HepG2 (cell line): ENCODE data around the gene NOC2L. TPM values are rescaled to one million over a fixed set of nuclear protein-coding genes. Genes with fewer than 3 reads are reported as not detected.
A peak's percentile ranks its signal among the peaks of the same experiment; 100 is the strongest.

Experiments used
- ATAC-seq: fragments of 200-7000 bp; cut with Tn5 transposase; 3 replicates; pipeline ENCODE4 v1.9.1; 2020; ENCODE audit warnings: mild to moderate bottlenecking, moderate library complexity
- BruUV-seq: library from RNA; stranded (reverse); fragments of 400-500 nt; replicated peaks from 2 replicates; lab custom pipeline; 2021; lab: Mats Ljungman, UMichigan
- CTCF ChIA-PET: fragments of 300-600 bp; formaldehyde crosslinking; extraction: SDS; loops from one replicate; lab custom pipeline; 2021; ENCODE audit warnings: low total read pairs, inconsistent platforms, low intra/inter-chr PET ratio; lab: Yijun Ruan, JAX
- POLR2A ChIA-PET: fragments of 350-600 bp; sonication (Branson Sonifier 250); formaldehyde crosslinking; loops from one replicate; lab custom pipeline; 2020; ENCODE audit warnings: antibody characterized with exemption, inconsistent platforms; lab: Yijun Ruan, JAX
- DNase-seq: peaks from one replicate; pipeline ENCODE4 v3.0.0-alpha.2; 2015; ENCODE audit warnings: low spot score
- FAIRE-seq: peaks from 3 replicates; lab custom pipeline; 2011; peaks lifted over from hg19 to GRCh38; lab: Jason Lieb, UNC
- H2AFZ ChIP-seq: one replicate; pipeline ENCODE4 v1.6.1; 2011; ENCODE audit warnings: low read length, inconsistent platforms
- H3K27ac ChIP-seq: fragments of 300-600 bp; 3 replicates; pipeline ENCODE4 v1.8.0; 2011; ENCODE audit warnings: mixed run types, mild to moderate bottlenecking, mixed read lengths, low read length, inconsistent platforms; ENCODE audit not compliant: insufficient read depth; ENCODE audit errors: extremely low read length
- H3K27me3 ChIP-seq, 2 experiments: fragments of 200-600 bp in 1 of 2; 2 replicates in 1 of 2; 3 replicates in 1 of 2; pipeline versions ENCODE4 v1.6.0 to v1.8.0; 2011; ENCODE audit warnings: low read length in 2 of 2, mild to moderate bottlenecking in 2 of 2, moderate library complexity in 2 of 2, inconsistent platforms in 1 of 2; ENCODE audit not compliant: insufficient read depth in 2 of 2, control insufficient read depth in 1 of 2
- H3K36me3 ChIP-seq, 2 experiments: fragments of 200-600 bp in 1 of 2; replicated peaks in 1 of 2; 2 replicates in 1 of 2; 3 replicates in 1 of 2; pipeline versions ENCODE4 v1.5.1 to v1.8.0; 2011; ENCODE audit warnings: low read length in 2 of 2, inconsistent platforms in 1 of 2; ENCODE audit not compliant: insufficient read depth in 2 of 2, control insufficient read depth in 1 of 2
- H3K4me1 ChIP-seq: 2 replicates; pipeline ENCODE4 v1.5.1; 2012; ENCODE audit warnings: low read length, inconsistent platforms; ENCODE audit not compliant: insufficient read depth
- H3K4me2 ChIP-seq: 2 replicates; pipeline ENCODE4 v1.6.0; 2011; ENCODE audit warnings: low read depth, low read length, inconsistent platforms
- H3K4me3 ChIP-seq, 3 experiments: fragments of 200-600 bp in 1 of 3; sonication (generic), shearing (Covaris generic) in 1 of 3; replicated peaks in 1 of 3; 2 replicates each; pipeline ENCODE4 v1.5.1; 2011 to 2016; ENCODE audit warnings: low read length in 3 of 3, inconsistent platforms in 2 of 3, low read depth in 2 of 3, mild to moderate bottlenecking in 2 of 3, control low read depth in 1 of 3, mixed read lengths in 1 of 3; ENCODE audit not compliant: insufficient read depth in 1 of 3
- H3K79me2 ChIP-seq: one replicate; pipeline ENCODE4 v1.6.1; 2011; ENCODE audit warnings: low read length, inconsistent platforms; ENCODE audit not compliant: insufficient read depth
- H3K9ac ChIP-seq: 2 replicates; pipeline ENCODE4 v1.6.0; 2011; ENCODE audit warnings: mild to moderate bottlenecking, low read depth, low read length, inconsistent platforms; ENCODE audit not compliant: insufficient read depth
- H3K9me3 ChIP-seq: 2 replicates; pipeline ENCODE4 v1.5.1; 2012; ENCODE audit warnings: mild to moderate bottlenecking, low read length
- H4K20me1 ChIP-seq: 2 replicates; pipeline ENCODE4 v1.6.0; 2011; ENCODE audit warnings: inconsistent platforms, mild to moderate bottlenecking, low read length, moderate library complexity; ENCODE audit not compliant: insufficient read depth
- AGO1 ChIP-seq: fragments of 200-400 bp; formaldehyde crosslinking; IDR thresholded peaks from 2 replicates; pipeline ENCODE4 v1.6.1; 2017; ENCODE audit warnings: mild to moderate bottlenecking, low read depth, low read length, moderate library complexity; ENCODE audit not compliant: poor library complexity, severe bottlenecking
- ATF7 ChIP-seq, 2 experiments: fragments of 450-650 bp in 1 of 2; sonication (generic) in 1 of 2; formaldehyde crosslinking in 1 of 2; IDR thresholded peaks; 2 replicates each; pipeline versions ENCODE4 v1.4.0 to v1.6.1; 2016 to 2020; ENCODE audit warnings: antibody characterized with exemption in 1 of 2, mild to moderate bottlenecking in 1 of 2, missing genetic modification reagents in 1 of 2
- BCL6 ChIP-seq: IDR thresholded peaks from 2 replicates; pipeline ENCODE4 v1.6.1; 2016; ENCODE audit warnings: missing genetic modification reagents, missing compliant biosample characterization
- EZH2 ChIP-seq: conservative IDR thresholded peaks from 2 replicates; pipeline ENCODE4 v1.6.1; 2012; ENCODE audit warnings: mild to moderate bottlenecking, low read depth, low read length, moderate library complexity
- GABPB1 ChIP-seq: IDR thresholded peaks from 2 replicates; pipeline ENCODE4 v1.6.1; 2016; ENCODE audit warnings: mild to moderate bottlenecking, missing genetic modification reagents, moderate library complexity, missing compliant biosample characterization
- HES4 ChIP-seq: sonication (generic); formaldehyde crosslinking; IDR thresholded peaks from 2 replicates; pipeline ENCODE4 v1.9.0; 2021; ENCODE audit warnings: mild to moderate bottlenecking, missing genetic modification reagents, borderline replicate concordance
- IRX3 ChIP-seq: sonication (generic); formaldehyde crosslinking; IDR thresholded peaks from 2 replicates; pipeline ENCODE4 v1.8.1; 2023; ENCODE audit warnings: mild to moderate bottlenecking, low read depth, missing genetic modification reagents, borderline replicate concordance
- LCORL ChIP-seq, 2 experiments: fragments of 450-650 bp in 1 of 2; sonication (generic) in 1 of 2; formaldehyde crosslinking in 1 of 2; IDR thresholded peaks; 2 replicates each; pipeline versions ENCODE4 v1.5.0 to v1.6.1; 2017 to 2020; ENCODE audit warnings: antibody characterized with exemption in 1 of 2, missing genetic modification reagents in 1 of 2
- MTF2 ChIP-seq: sonication (generic); formaldehyde crosslinking; IDR thresholded peaks from 2 replicates; pipeline ENCODE4 v1.5.0; 2020; ENCODE audit warnings: missing genetic modification reagents, borderline replicate concordance
- NFKB2 ChIP-seq: sonication (generic); formaldehyde crosslinking; IDR thresholded peaks from 2 replicates; pipeline ENCODE4 v1.4.0; 2020; ENCODE audit warnings: missing genetic modification reagents, borderline replicate concordance
- NR0B2 ChIP-seq: sonication (generic); formaldehyde crosslinking; IDR thresholded peaks from 2 replicates; pipeline ENCODE4 v1.4.0; 2020; ENCODE audit warnings: mild to moderate bottlenecking, missing genetic modification reagents
- PCBP1 ChIP-seq: fragments of 200-400 bp; formaldehyde crosslinking; IDR thresholded peaks from 2 replicates; pipeline ENCODE4 v1.6.1; 2017; ENCODE audit warnings: mild to moderate bottlenecking, low read depth, low read length, borderline replicate concordance
- SRSF1 ChIP-seq: fragments of 200-400 bp; formaldehyde crosslinking; optimal IDR thresholded peaks from 2 replicates; pipeline ENCODE3; 2017; ENCODE audit warnings: mild to moderate bottlenecking, low read depth, low read length, moderate library complexity
- TOPORS ChIP-seq: sonication (generic); formaldehyde crosslinking; IDR thresholded peaks from 2 replicates; pipeline ENCODE4 v1.8.0; 2023; ENCODE audit warnings: mild to moderate bottlenecking, missing genetic modification reagents
- ZNF30 ChIP-seq: sonication (generic); formaldehyde crosslinking; IDR thresholded peaks from 2 replicates; pipeline ENCODE4 v1.5.0; 2020; ENCODE audit warnings: mild to moderate bottlenecking, missing genetic modification reagents
- ZNF800 ChIP-seq: sonication (generic); formaldehyde crosslinking; IDR thresholded peaks from 2 replicates; pipeline ENCODE4 v1.4.0; 2020; ENCODE audit warnings: missing genetic modification reagents
- ZSCAN29 ChIP-seq: sonication (generic); formaldehyde crosslinking; conservative IDR thresholded peaks from 2 replicates; pipeline ENCODE4 v1.4.0; 2020; ENCODE audit warnings: mild to moderate bottlenecking, missing genetic modification reagents
- WGBS: methylation state at CpG from one replicate; pipeline ENCODE4 v1.1.6; 2017; ENCODE audit warnings: low lambda C conversion rate; 5-methylcytosine and 5-hydroxymethylcytosine counted together
- in situ Hi-C: cut with HindIII; loops from 2 replicates; pipeline ENCODE4 v1.10.0; 2017; ENCODE audit warnings: low pct_unique_long_range_greater_than_20kb; ENCODE audit not compliant: extremely low pct_ligation_motif_present
- intact Hi-C: fragments of 100-400 bp; cut with micrococcal nuclease; formaldehyde crosslinking; loops from one replicate; pipeline ENCODE4 v1.10.0; 2022; ENCODE audit not compliant: unreplicated experiment
- polyA plus RNA-seq, 8 experiments: library from polyadenylated mRNA; depleted of rRNA in 3 of 8; stranded (reverse) in 7 of 8; unstranded in 1 of 8; fragments of >200 nt; fragmentation: Illumina TruSeq in 4 of 8; extraction: Trizol in 4 of 8; gene quantifications; 2 replicates each; pipeline versions ENCODE4 v1.2.1 to v1.2.3, GENCODE V29; 2011 to 2016; ENCODE audit warnings: low read depth in 4 of 8, missing spikeins in 1 of 8, mixed read lengths in 1 of 8; ENCODE audit not compliant: insufficient read depth in 1 of 8
- total RNA-seq, 5 experiments: library from RNA; depleted of rRNA; stranded (reverse); fragments of >200 nt; fragmentation: Illumina TruSeq; extraction: Trizol; gene quantifications; 2 replicates each; pipeline ENCODE4 v1.2.3, GENCODE V29; 2016; ENCODE audit warnings: low read depth in 1 of 5
- TF ChIP-seq, protein P1 (sequence below): sonication (generic); formaldehyde crosslinking; IDR thresholded peaks from 2 replicates; pipeline ENCODE4 v1.4.0; 2020; ENCODE audit warnings: missing genetic modification reagents

The NOC2L gene
- total and polyA plus RNA-seq, 2 of the 13 experiments (the other 11 are each of a cell fraction or from before 2014, with no cell fraction given): 32.0 to 103 TPM

DNA sequence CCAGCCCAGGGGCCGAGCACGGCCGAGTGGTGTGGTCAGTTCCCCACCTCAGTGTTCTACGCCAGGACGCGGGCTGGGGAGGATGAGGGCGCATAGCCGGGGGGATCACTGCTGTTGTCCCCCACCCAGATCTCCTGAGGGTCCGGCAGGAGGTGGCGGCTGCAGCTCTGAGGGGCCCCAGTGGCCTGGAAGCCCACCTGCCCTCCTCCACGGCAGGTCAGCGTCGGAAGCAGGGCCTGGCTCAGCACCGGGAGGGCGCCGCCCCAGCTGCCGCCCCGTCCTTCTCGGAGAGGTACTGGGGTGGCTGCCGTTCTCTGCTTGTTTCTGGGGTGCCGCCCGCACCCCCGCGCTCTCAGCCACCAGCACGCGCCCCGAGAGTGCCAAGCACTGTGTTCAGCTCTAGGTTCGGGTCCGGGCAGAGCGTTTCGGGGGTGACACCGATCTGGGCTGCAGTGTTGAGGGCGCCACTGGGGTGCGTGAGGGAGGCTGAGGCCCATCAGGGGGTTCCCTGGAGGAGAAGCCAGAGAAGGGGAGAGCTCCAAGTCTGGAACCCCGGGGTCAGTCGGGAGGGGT lies 18.0 kb downstream of the NOC2L start:
- FAIRE-seq (no peak), DNase-seq (no peak), ATAC-seq (peak; percentile 6)
- in situ Hi-C loops (no loop called here), intact Hi-C loops (loop anchor here (2.0 kb wide), 1 partner anchor 18 kb away; the partner anchor contains the start of gene NOC2L)
- BruUV-seq: no TSS peak
- CTCF ChIA-PET: no interaction called here
- Histone ChIP-seq H3K27me3 (peaks cover 17 to 46% of the 10 kb centered on the region in 2 experiments), H2AFZ (no peak overlapping the region), H3K27ac (no peak overlapping the region), H3K4me1 (peaks cover 32% of the 10 kb centered on the region), H3K4me2 (peak overlapping the region; percentile 72), H3K79me2 (no peaks in the 10 kb centered on the region), H3K9me3 (no peaks in the 10 kb centered on the region), H3K9ac (no peak overlapping the region), H3K4me3 (peak overlapping the region; percentile 16 to 65 (median 44); a peak in 3 of 6 replicates), H4K20me1 (0 out of 2 replicates have a peak, but pooled peaks cover 5% of the 10 kb centered on the region), H3K36me3 (peaks cover 5 to 6% of the 10 kb centered on the region in 2 experiments; a peak in 4 of 5 replicates)
- POLR2A ChIA-PET: interaction anchor here (3.1 kb wide), 1 partner anchor 18 kb away, joined by 10 read pairs; the partner anchor contains the start of gene NOC2L
- WGBS: 10% methylated on average over 4 of the region's 36 CpGs
- no peak for TF ChIP-seq ATF7 (IDR thresholded peaks at IDR 0.05)
- 0 out of 2 replicates have a peak, but pooled peaks have one; percentile 39 for TF ChIP-seq ATF7 (CRISPR knock-in tag; IDR thresholded peaks at IDR 0.05)
- TF ChIP-seq SRSF1: peak; percentile 46
- peak; percentile 0; the same call in 1 of the 2 replicates for TF ChIP-seq NFKB2
- peak; percentile 10 for TF ChIP-seq AGO1
- TF ChIP-seq GABPB1 (CRISPR knock-in tag): 0 out of 2 replicates have a peak, but pooled peaks have one; percentile 6
- no peak for TF ChIP-seq ZNF800 (CRISPR knock-in tag)
- 0 out of 2 replicates have a peak, but pooled peaks have one; percentile 33 for TF ChIP-seq NR0B2 (CRISPR knock-in tag)
- 0 out of 2 replicates have a peak, but pooled peaks have one; percentile 73 for TF ChIP-seq EZH2
- no peak for TF ChIP-seq TOPORS
- 0 out of 2 replicates have a peak, but pooled peaks have one; percentile 32 for TF ChIP-seq PCBP1
- TF ChIP-seq MTF2: peak; percentile 71
- 0 out of 2 replicates have a peak, but pooled peaks have one; percentile 19 for TF ChIP-seq HES4 (CRISPR knock-in tag)
- no peak for TF ChIP-seq ZNF30
- TF ChIP-seq, protein P1, sequence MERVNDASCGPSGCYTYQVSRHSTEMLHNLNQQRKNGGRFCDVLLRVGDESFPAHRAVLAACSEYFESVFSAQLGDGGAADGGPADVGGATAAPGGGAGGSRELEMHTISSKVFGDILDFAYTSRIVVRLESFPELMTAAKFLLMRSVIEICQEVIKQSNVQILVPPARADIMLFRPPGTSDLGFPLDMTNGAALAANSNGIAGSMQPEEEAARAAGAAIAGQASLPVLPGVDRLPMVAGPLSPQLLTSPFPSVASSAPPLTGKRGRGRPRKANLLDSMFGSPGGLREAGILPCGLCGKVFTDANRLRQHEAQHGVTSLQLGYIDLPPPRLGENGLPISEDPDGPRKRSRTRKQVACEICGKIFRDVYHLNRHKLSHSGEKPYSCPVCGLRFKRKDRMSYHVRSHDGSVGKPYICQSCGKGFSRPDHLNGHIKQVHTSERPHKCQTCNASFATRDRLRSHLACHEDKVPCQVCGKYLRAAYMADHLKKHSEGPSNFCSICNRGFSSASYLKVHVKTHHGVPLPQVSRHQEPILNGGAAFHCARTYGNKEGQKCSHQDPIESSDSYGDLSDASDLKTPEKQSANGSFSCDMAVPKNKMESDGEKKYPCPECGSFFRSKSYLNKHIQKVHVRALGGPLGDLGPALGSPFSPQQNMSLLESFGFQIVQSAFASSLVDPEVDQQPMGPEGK (CRISPR knock-in tag): 0 out of 2 replicates have a peak, but pooled peaks have one; percentile 14
- no peak for TF ChIP-seq LCORL (IDR thresholded peaks at IDR 0.05)
- 0 out of 2 replicates have a peak, but pooled peaks have one; percentile 43 for TF ChIP-seq LCORL (CRISPR knock-in tag; IDR thresholded peaks at IDR 0.05)
- TF ChIP-seq IRX3: no peak
- TF ChIP-seq ZSCAN29 (CRISPR knock-in tag): 0 out of 2 replicates have a peak, but pooled peaks have one; percentile 13
- peak; percentile 16; the same call in 1 of the 2 replicates for TF ChIP-seq BCL6 (CRISPR knock-in tag)
